Measurements from ENCODE around the gene NDOR1.

NDOR1 gene

GRCh38 chr9:137205126-137206069 lies at the start of gene NDOR1, which contains the start of gene TMEM203:
NDOR1 (plus strand) TSS chr9:137205700; CDS start chr9:137205778, 78 bp downstream.
TMEM203 (minus strand) TSS chr9:137205648; CDS start chr9:137205414, 234 bp downstream.
- peak; percentile 84 for DNase-seq

GRCh38 chr9:137156567-137157375 lies 48.7 kb upstream of the NDOR1 start:
- DNase-seq: no peak

GRCh38 chr9:137157618-137158415 lies 47.7 kb upstream of the NDOR1 start:
- DNase-seq: no peak

- DNase-seq: no peak
Observed at GRCh38 chr9:137158625-137159024, 46.9 kb upstream of the NDOR1 start.

- DNase-seq: no peak
Observed at GRCh38 chr9:137159105-137160053, 46.1 kb upstream of the NDOR1 start.

GRCh38 chr9:137160054-137160425 lies 45.5 kb upstream of the NDOR1 start:
- DNase-seq: no peak

- DNase-seq: peak; percentile 35
Observed at GRCh38 chr9:137160716-137161557, 44.6 kb upstream of the NDOR1 start.

GRCh38 chr9:137161558-137162486 lies 43.7 kb upstream of the NDOR1 start:
- DNase-seq: no peak

GRCh38 chr9:137162505-137163364 lies 42.8 kb upstream of the NDOR1 start:
- no peak for DNase-seq

GRCh38 chr9:137163365-137163715 lies 42.2 kb upstream of the NDOR1 start:
- DNase-seq: no peak

- no peak for DNase-seq
Observed at GRCh38 chr9:137163805-137164204, 41.7 kb upstream of the NDOR1 start.

- DNase-seq: no peak
Observed at GRCh38 chr9:137164370-137165249, 40.9 kb upstream of the NDOR1 start.

- DNase-seq: no peak
Observed at GRCh38 chr9:137165250-137165836, 40.2 kb upstream of the NDOR1 start.

GRCh38 chr9:137166380-137167229 lies 38.9 kb upstream of the NDOR1 start:
- no peak for DNase-seq

GRCh38 chr9:137167277-137167746 lies 38.2 kb upstream of the NDOR1 start:
- no peak for DNase-seq

Data from NCI-H510A (cell line).